ENCODE data around the gene SMPD2. TPM values are rescaled to one million over a fixed set of nuclear protein-coding genes. Genes with fewer than 3 reads are reported as not detected.

SMPD2 gene
- polyA plus RNA-seq, 1 donor: 13.0 TPM

- no peaks in the 10 kb centered on the region for H3K27me3 ChIP-seq (ENCODE audit: control insufficient read depth, insufficient read depth, low read length)
- no peak overlapping the region for H3K4me3 ChIP-seq (ENCODE audit: low read length)
- peaks cover 9% of the 10 kb centered on the region for H3K4me1 ChIP-seq (ENCODE audit: control insufficient read depth, insufficient read depth, low read length)
- H3K9me3 ChIP-seq (ENCODE audit: control insufficient read depth, low read depth, low read length): no peaks in the 10 kb centered on the region
- no peak overlapping the region for H3K27ac ChIP-seq (ENCODE audit: low read length)
- DNase-seq: no peak
- WGBS (ENCODE audit: insufficient coverage, low lambda C conversion rate): no CpG with 5 or more reads among the region's 3 CpGs
- peaks cover 71% of the 10 kb centered on the region for H3K36me3 ChIP-seq (ENCODE audit: control insufficient read depth, insufficient read depth, low read length)
Measured at GRCh38 chr6:109473120-109473519, 32.6 kb downstream of the SMPD2 start.

- DNase-seq: no peak
- H3K4me3 ChIP-seq (ENCODE audit: low read length): no peak overlapping the region
- no peak overlapping the region for H3K27ac ChIP-seq (ENCODE audit: low read length)
- WGBS (ENCODE audit: insufficient coverage, low lambda C conversion rate): 100% methylated on average over 1 of the region's 4 CpGs
- H3K36me3 ChIP-seq (ENCODE audit: control insufficient read depth, insufficient read depth, low read length): peaks cover 60% of the 10 kb centered on the region
- no peaks in the 10 kb centered on the region for H3K27me3 ChIP-seq (ENCODE audit: control insufficient read depth, insufficient read depth, low read length)
- no peaks in the 10 kb centered on the region for H3K9me3 ChIP-seq (ENCODE audit: control insufficient read depth, low read depth, low read length)
- peaks cover 11% of the 10 kb centered on the region for H3K4me1 ChIP-seq (ENCODE audit: control insufficient read depth, insufficient read depth, low read length)
Measured at GRCh38 chr6:109474995-109475394, 34.5 kb downstream of the SMPD2 start.

- H3K9me3 ChIP-seq (ENCODE audit: control insufficient read depth, low read depth, low read length): no peaks in the 10 kb centered on the region
- peaks cover 17% of the 10 kb centered on the region for H3K4me1 ChIP-seq (ENCODE audit: control insufficient read depth, insufficient read depth, low read length)
- WGBS (ENCODE audit: insufficient coverage, low lambda C conversion rate): 100% methylated on average over 1 of the region's 2 CpGs
- DNase-seq: no peak
- H3K27ac ChIP-seq (ENCODE audit: low read length): no peak overlapping the region
- H3K36me3 ChIP-seq (ENCODE audit: control insufficient read depth, insufficient read depth, low read length): peaks cover 60% of the 10 kb centered on the region
- H3K27me3 ChIP-seq (ENCODE audit: control insufficient read depth, insufficient read depth, low read length): no peaks in the 10 kb centered on the region
- no peak overlapping the region for H3K4me3 ChIP-seq (ENCODE audit: low read length)
Measured at GRCh38 chr6:109475625-109476024, 35.1 kb downstream of the SMPD2 start.

- H3K27me3 ChIP-seq (ENCODE audit: control insufficient read depth, insufficient read depth, low read length): no peaks in the 10 kb centered on the region
- peaks cover 27% of the 10 kb centered on the region for H3K4me1 ChIP-seq (ENCODE audit: control insufficient read depth, insufficient read depth, low read length)
- DNase-seq: no peak
- peaks cover 56% of the 10 kb centered on the region for H3K36me3 ChIP-seq (ENCODE audit: control insufficient read depth, insufficient read depth, low read length)
- WGBS (ENCODE audit: insufficient coverage, low lambda C conversion rate): no CpG with 5 or more reads among the region's 2 CpGs
- H3K4me3 ChIP-seq (ENCODE audit: low read length): no peak overlapping the region
- peaks cover 2% of the 10 kb centered on the region for H3K9me3 ChIP-seq (ENCODE audit: control insufficient read depth, low read depth, low read length)
- no peak overlapping the region for H3K27ac ChIP-seq (ENCODE audit: low read length)
Measured at GRCh38 chr6:109477184-109477583, 36.7 kb downstream of the SMPD2 start.

- peaks cover 28% of the 10 kb centered on the region for H3K4me1 ChIP-seq (ENCODE audit: control insufficient read depth, insufficient read depth, low read length)
- H3K27ac ChIP-seq (ENCODE audit: low read length): peak overlapping the region; percentile 2
- peaks cover 51% of the 10 kb centered on the region for H3K36me3 ChIP-seq (ENCODE audit: control insufficient read depth, insufficient read depth, low read length)
- WGBS (ENCODE audit: insufficient coverage, low lambda C conversion rate): no CpG with 5 or more reads among the region's 2 CpGs
- H3K4me3 ChIP-seq (ENCODE audit: low read length): no peak overlapping the region
- DNase-seq: no peak
- peaks cover 3% of the 10 kb centered on the region for H3K9me3 ChIP-seq (ENCODE audit: control insufficient read depth, low read depth, low read length)
- H3K27me3 ChIP-seq (ENCODE audit: control insufficient read depth, insufficient read depth, low read length): no peaks in the 10 kb centered on the region
Measured at GRCh38 chr6:109477725-109478124, 37.2 kb downstream of the SMPD2 start.

GRCh38 chr6:109478222-109478805 lies 37.8 kb downstream of the SMPD2 start:
- peaks cover 28% of the 10 kb centered on the region for H3K4me1 ChIP-seq (ENCODE audit: control insufficient read depth, insufficient read depth, low read length)
- peaks cover 3% of the 10 kb centered on the region for H3K9me3 ChIP-seq (ENCODE audit: control insufficient read depth, low read depth, low read length)
- WGBS (ENCODE audit: insufficient coverage, low lambda C conversion rate): no CpG with 5 or more reads among the region's 9 CpGs
- H3K4me3 ChIP-seq (ENCODE audit: low read length): no peak overlapping the region
- no peak for DNase-seq
- H3K36me3 ChIP-seq (ENCODE audit: control insufficient read depth, insufficient read depth, low read length): peaks cover 45% of the 10 kb centered on the region
- peak overlapping the region; percentile 2 for H3K27ac ChIP-seq (ENCODE audit: low read length)
- no peaks in the 10 kb centered on the region for H3K27me3 ChIP-seq (ENCODE audit: control insufficient read depth, insufficient read depth, low read length)

GRCh38 chr6:109478841-109479624 lies 38.5 kb downstream of the SMPD2 start:
- H3K9me3 ChIP-seq (ENCODE audit: control insufficient read depth, low read depth, low read length): peaks cover 3% of the 10 kb centered on the region
- WGBS (ENCODE audit: insufficient coverage, low lambda C conversion rate): 66% methylated on average over 2 of the region's 5 CpGs
- peaks cover 28% of the 10 kb centered on the region for H3K4me1 ChIP-seq (ENCODE audit: control insufficient read depth, insufficient read depth, low read length)
- DNase-seq: peak in 1 of 2 donors; percentile 32
- H3K36me3 ChIP-seq (ENCODE audit: control insufficient read depth, insufficient read depth, low read length): peaks cover 39% of the 10 kb centered on the region
- H3K4me3 ChIP-seq (ENCODE audit: low read length): no peak overlapping the region
- no peaks in the 10 kb centered on the region for H3K27me3 ChIP-seq (ENCODE audit: control insufficient read depth, insufficient read depth, low read length)
- peak overlapping the region; percentile 0 for H3K27ac ChIP-seq (ENCODE audit: low read length)

GRCh38 chr6:109480993-109481480 lies 40.5 kb downstream of the SMPD2 start:
- Histone ChIP-seq H3K27ac (ENCODE audit: low read length) (no peak overlapping the region), H3K27me3 (ENCODE audit: control insufficient read depth, insufficient read depth, low read length) (no peaks in the 10 kb centered on the region), H3K36me3 (ENCODE audit: control insufficient read depth, insufficient read depth, low read length) (peaks cover 28% of the 10 kb centered on the region), H3K4me1 (ENCODE audit: control insufficient read depth, insufficient read depth, low read length) (peaks cover 28% of the 10 kb centered on the region), H3K4me3 (ENCODE audit: low read length) (no peak overlapping the region), H3K9me3 (ENCODE audit: control insufficient read depth, low read depth, low read length) (peaks cover 3% of the 10 kb centered on the region)
- no peak for DNase-seq
- WGBS (ENCODE audit: insufficient coverage, low lambda C conversion rate): 91% methylated on average over 4 of the region's 7 CpGs

- Histone ChIP-seq H3K27me3 (ENCODE audit: control insufficient read depth, insufficient read depth, low read length) (no peaks in the 10 kb centered on the region), H3K4me1 (ENCODE audit: control insufficient read depth, insufficient read depth, low read length) (peaks cover 19% of the 10 kb centered on the region), H3K9me3 (ENCODE audit: control insufficient read depth, low read depth, low read length) (peaks cover 3% of the 10 kb centered on the region), H3K36me3 (ENCODE audit: control insufficient read depth, insufficient read depth, low read length) (peaks cover 20% of the 10 kb centered on the region), H3K4me3 (ENCODE audit: low read length) (peak within 1 kb of the TSS; percentile 72), H3K27ac (ENCODE audit: low read length) (peak within 1 kb of the TSS; percentile 61)
- DNase-seq: peak; percentile 89 to 91
- no CpG with 5 or more reads among the region's 97 CpGs for WGBS (ENCODE audit: insufficient coverage, low lambda C conversion rate)
Measured at GRCh38 chr6:109482905-109483734, 42.6 kb downstream of the SMPD2 start, which contains the start of gene ZBTB24. Gene ZBTB24 (minus strand): TSS chr6:109483219. CDS start chr6:109482026, 1,193 bp downstream.

GRCh38 chr6:109483735-109484057 lies 43.2 kb downstream of the SMPD2 start:
- WGBS (ENCODE audit: insufficient coverage, low lambda C conversion rate): 0% methylated on average over 2 of the region's 6 CpGs
- Histone ChIP-seq H3K27ac (ENCODE audit: low read length) (no peak overlapping the region), H3K36me3 (ENCODE audit: control insufficient read depth, insufficient read depth, low read length) (peaks cover 20% of the 10 kb centered on the region), H3K27me3 (ENCODE audit: control insufficient read depth, insufficient read depth, low read length) (no peaks in the 10 kb centered on the region), H3K4me3 (ENCODE audit: low read length) (peak overlapping the region; percentile 27), H3K9me3 (ENCODE audit: control insufficient read depth, low read depth, low read length) (peaks cover 3% of the 10 kb centered on the region), H3K4me1 (ENCODE audit: control insufficient read depth, insufficient read depth, low read length) (peaks cover 19% of the 10 kb centered on the region)
- no peak for DNase-seq

All from large intestine (tissue), 3 donors.